ENCODE measurements around the gene TAF4.

The TAF4 gene

GRCh38 chr20:62032609-62033368, 32.9 kb downstream of the TAF4 start:
- DNase-seq (ENCODE audit: extremely low spot score), result no peak
- ChIA-PET POLR2A (no interaction called here), CTCF (interaction anchor here (0.7 to 1.8 kb wide), 3 partner anchors 14 to 22 kb away, joined by 3 to 6 read pairs (median 4); no protein-coding TSS in a partner anchor)
- no peak for TF ChIP-seq CTCF (IDR thresholded peaks at IDR 0.05; ENCODE audit: control extremely low read depth, extremely low read depth, low read depth, missing control alignments)

- TF ChIP-seq CTCF (IDR thresholded peaks at IDR 0.05; ENCODE audit: control extremely low read depth, extremely low read depth, low read depth, missing control alignments), result no peak
- ChIA-PET CTCF (interaction anchor here (1.0 to 1.8 kb wide), 4 partner anchors 10 to 21 kb away, joined by 3 to 6 read pairs (median 3); no protein-coding TSS in a partner anchor), POLR2A (no interaction called here)
- DNase-seq (ENCODE audit: extremely low spot score), result no peak
These were observed 34.1 kb downstream of the TAF4 start for GRCh38 chr20:62031462-62032092.

GRCh38 chr20:62030834-62031434, 34.7 kb downstream of the TAF4 start:
- ChIA-PET CTCF (interaction anchor here (1.0 to 1.6 kb wide), 3 partner anchors 9 to 21 kb away, joined by 3 read pairs; no protein-coding TSS in a partner anchor), POLR2A (no interaction called here)
- DNase-seq (ENCODE audit: extremely low spot score), result peak; percentile 71
- TF ChIP-seq CTCF (IDR thresholded peaks at IDR 0.05; ENCODE audit: control extremely low read depth, extremely low read depth, low read depth, missing control alignments), result no peak

- no peak for TF ChIP-seq CTCF (IDR thresholded peaks at IDR 0.05; ENCODE audit: control extremely low read depth, extremely low read depth, low read depth, missing control alignments)
- ChIA-PET POLR2A (no interaction called here), CTCF (interaction anchor here (1.2 kb wide), 1 partner anchor 8 kb away, joined by 3 read pairs; no protein-coding TSS in a partner anchor)
- DNase-seq (ENCODE audit: extremely low spot score), result no peak
These were observed 35.3 kb downstream of the TAF4 start for GRCh38 chr20:62030357-62030756.

GRCh38 chr20:62029949-62030348, 35.7 kb downstream of the TAF4 start:
- POLR2A ChIA-PET, result no interaction called here
- no peak for TF ChIP-seq CTCF (IDR thresholded peaks at IDR 0.05; ENCODE audit: control extremely low read depth, extremely low read depth, low read depth, missing control alignments)

GRCh38 chr20:62029296-62029695, 36.4 kb downstream of the TAF4 start:
- DNase-seq (ENCODE audit: extremely low spot score), result no peak
- POLR2A ChIA-PET, result no interaction called here
- no peak for TF ChIP-seq CTCF (IDR thresholded peaks at IDR 0.05; ENCODE audit: control extremely low read depth, extremely low read depth, low read depth, missing control alignments)
- CTCF ChIA-PET, result interaction anchor here (0.7 to 2.1 kb wide), 2 partner anchors 10 to 13 kb away, joined by 3 to 6 read pairs; no protein-coding TSS in a partner anchor

More at GRCh38 chr20:62029949-62030348, 35.7 kb downstream of the TAF4 start:
- no peak for DNase-seq (ENCODE audit: extremely low spot score)
- CTCF ChIA-PET, result interaction anchor here (2.1 kb wide), 1 partner anchor 11 kb away, joined by 6 read pairs; no protein-coding TSS in a partner anchor
